Sigmoid colon (tissue), 4 donors: ENCODE data around the gene FGF8.

Experiments used
- CTCF ChIP-seq, 4 experiments: fragments of 450-650 bp in 3 of 4; fragments of 200-600 bp in 1 of 4; IDR thresholded peaks; one replicate each; pipeline ENCODE4 v1.5.1; 2016 to 2019; ENCODE audit warnings: antibody characterized with exemption in 4 of 4, mild to moderate bottlenecking in 3 of 4, moderate library complexity in 2 of 4
- POLR2A ChIP-seq, 2 donors: fragments of 450-650 bp; IDR thresholded peaks; one replicate each; pipeline ENCODE4 v1.6.1; 2016; ENCODE audit warnings: antibody characterized with exemption in 2 of 2, mild to moderate bottlenecking in 2 of 2, moderate library complexity in 2 of 2
- POLR2AphosphoS5 ChIP-seq, 4 donors: sonication (generic); formaldehyde crosslinking; IDR thresholded peaks; one replicate each; pipeline ENCODE4 v1.6.1; 2017; ENCODE audit warnings: antibody characterized with exemption in 4 of 4

- no peak for TF ChIP-seq POLR2AphosphoS5 (IDR thresholded peaks at IDR 0.05)
- no peak for TF ChIP-seq CTCF (IDR thresholded peaks at IDR 0.05)
- TF ChIP-seq POLR2A (IDR thresholded peaks at IDR 0.05) = no peak
Observed at GRCh38 chr10:101768791-101769170, 7.1 kb downstream of the FGF8 start.
